ENCODE data around the gene NRG2. TPM values are rescaled to one million over a fixed set of nuclear protein-coding genes. Genes with fewer than 3 reads are reported as not detected.

Gene NRG2
- total RNA-seq, 1 donor from 2014 or later: 0.07 TPM

DNA sequence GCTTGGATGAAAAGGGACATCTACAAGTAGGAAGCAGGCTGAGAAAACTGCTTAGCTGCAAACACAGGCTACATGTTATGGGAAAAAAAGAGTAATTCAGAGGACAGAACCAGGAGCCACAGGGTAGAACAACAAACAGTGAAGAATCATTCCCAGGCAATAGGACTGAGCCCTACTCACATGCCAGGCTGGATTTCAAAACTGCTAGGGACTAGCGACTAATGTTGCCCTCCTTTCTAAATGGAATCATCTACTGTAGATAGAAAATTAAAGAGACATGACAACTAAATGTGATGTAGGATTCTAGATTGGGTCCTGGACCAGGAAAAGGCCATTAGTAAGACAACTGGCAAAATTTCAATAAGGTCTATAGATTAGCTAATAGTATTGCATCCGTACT, 15.3 kb downstream of the NRG2 start:
- intact Hi-C loops (cut with micrococcal nuclease): no loop called here
- Mint-ChIP-seq H3K27ac (no peak overlapping the region), H3K4me3 (no peak overlapping the region), H3K36me3 (ENCODE audit: low read depth) (no peaks in the 10 kb centered on the region), H3K27me3 (peaks cover 36% of the 10 kb centered on the region), H3K9me3 (no peaks in the 10 kb centered on the region), H3K4me1 (no peaks in the 10 kb centered on the region)
- ATAC-seq (ENCODE audit: low read depth): no peak
- ChIA-PET POLR2A (no interaction called here), CTCF (no interaction called here)
- TF ChIP-seq, protein P1, sequence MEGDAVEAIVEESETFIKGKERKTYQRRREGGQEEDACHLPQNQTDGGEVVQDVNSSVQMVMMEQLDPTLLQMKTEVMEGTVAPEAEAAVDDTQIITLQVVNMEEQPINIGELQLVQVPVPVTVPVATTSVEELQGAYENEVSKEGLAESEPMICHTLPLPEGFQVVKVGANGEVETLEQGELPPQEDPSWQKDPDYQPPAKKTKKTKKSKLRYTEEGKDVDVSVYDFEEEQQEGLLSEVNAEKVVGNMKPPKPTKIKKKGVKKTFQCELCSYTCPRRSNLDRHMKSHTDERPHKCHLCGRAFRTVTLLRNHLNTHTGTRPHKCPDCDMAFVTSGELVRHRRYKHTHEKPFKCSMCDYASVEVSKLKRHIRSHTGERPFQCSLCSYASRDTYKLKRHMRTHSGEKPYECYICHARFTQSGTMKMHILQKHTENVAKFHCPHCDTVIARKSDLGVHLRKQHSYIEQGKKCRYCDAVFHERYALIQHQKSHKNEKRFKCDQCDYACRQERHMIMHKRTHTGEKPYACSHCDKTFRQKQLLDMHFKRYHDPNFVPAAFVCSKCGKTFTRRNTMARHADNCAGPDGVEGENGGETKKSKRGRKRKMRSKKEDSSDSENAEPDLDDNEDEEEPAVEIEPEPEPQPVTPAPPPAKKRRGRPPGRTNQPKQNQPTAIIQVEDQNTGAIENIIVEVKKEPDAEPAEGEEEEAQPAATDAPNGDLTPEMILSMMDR (IDR thresholded peaks at IDR 0.05): no peak
- no peak for DNase-seq

- Mint-ChIP-seq H3K4me1 (no peaks in the 10 kb centered on the region), H3K4me3 (no peak overlapping the region), H3K36me3 (ENCODE audit: low read depth) (no peaks in the 10 kb centered on the region), H3K27me3 (peaks cover 30% of the 10 kb centered on the region), H3K27ac (no peak overlapping the region), H3K9me3 (no peaks in the 10 kb centered on the region)
- ATAC-seq (ENCODE audit: low read depth): no peak
- intact Hi-C loops (cut with micrococcal nuclease): no loop called here
- CTCF ChIA-PET: no interaction called here
- DNase-seq: no peak
- TF ChIP-seq, protein P1 (IDR thresholded peaks at IDR 0.05): no peak
- POLR2A ChIA-PET: no interaction called here
Observed at GRCh38 chr5:140025736-140026135, 17.4 kb downstream of the NRG2 start.

- DNase-seq (no peak), ATAC-seq (ENCODE audit: low read depth) (no peak)
- CTCF ChIA-PET: no interaction called here
- H3K27ac Mint-ChIP-seq: no peak overlapping the region
- H3K36me3 Mint-ChIP-seq (ENCODE audit: low read depth): no peaks in the 10 kb centered on the region
- POLR2A ChIA-PET: no interaction called here
- peaks cover 31% of the 10 kb centered on the region for H3K27me3 Mint-ChIP-seq
- H3K4me1 Mint-ChIP-seq: no peaks in the 10 kb centered on the region
- no peaks in the 10 kb centered on the region for H3K9me3 Mint-ChIP-seq
- H3K4me3 Mint-ChIP-seq: no peak overlapping the region
- TF ChIP-seq, protein P1 (IDR thresholded peaks at IDR 0.05): no peak
- intact Hi-C loops (cut with micrococcal nuclease): no loop called here
Observed at GRCh38 chr5:140024928-140025327, 18.2 kb downstream of the NRG2 start.

DNA sequence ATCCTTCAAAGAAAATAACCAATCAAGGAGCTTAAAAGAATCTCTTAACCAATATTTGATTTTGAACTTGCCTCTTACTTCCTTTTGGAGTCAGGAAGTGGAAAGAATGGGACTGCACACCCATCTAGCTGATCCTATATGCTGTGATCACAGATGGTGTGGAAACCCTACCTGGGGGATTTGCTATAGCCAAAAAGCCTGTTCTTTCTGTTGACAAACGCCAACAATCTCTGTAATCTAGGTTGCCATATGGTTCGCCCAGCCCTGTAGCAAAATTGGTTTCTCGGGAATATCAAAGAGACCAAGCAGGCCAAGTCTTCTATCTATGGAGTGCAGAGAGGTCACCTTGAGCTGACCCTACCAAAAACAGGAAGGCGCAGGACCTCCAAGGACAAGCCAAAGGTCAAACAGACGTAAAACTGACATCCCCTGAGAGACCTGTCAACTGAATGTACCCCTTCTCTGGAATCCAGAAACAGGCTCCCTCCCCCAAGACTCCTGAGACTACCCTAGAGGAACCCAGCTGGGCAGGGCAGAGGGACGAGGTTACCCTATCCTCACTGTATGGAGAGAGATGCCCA, 19.4 kb downstream of the NRG2 start:
- no peaks in the 10 kb centered on the region for H3K9me3 Mint-ChIP-seq
- DNase-seq (no peak), ATAC-seq (ENCODE audit: low read depth) (no peak)
- no peaks in the 10 kb centered on the region for H3K4me1 Mint-ChIP-seq
- TF ChIP-seq, protein P1 (IDR thresholded peaks at IDR 0.05): no peak
- no peak overlapping the region for H3K27ac Mint-ChIP-seq
- ChIA-PET POLR2A (no interaction called here), CTCF (no interaction called here)
- no peak overlapping the region for H3K4me3 Mint-ChIP-seq
- H3K36me3 Mint-ChIP-seq (ENCODE audit: low read depth): no peaks in the 10 kb centered on the region
- intact Hi-C loops (cut with micrococcal nuclease): no loop called here
- peaks cover 30% of the 10 kb centered on the region for H3K27me3 Mint-ChIP-seq

- intact Hi-C loops (cut with micrococcal nuclease): no loop called here
- CTCF ChIA-PET: no interaction called here
Observed at GRCh38 chr5:140020601-140021177, 22.4 kb downstream of the NRG2 start.

More at GRCh38 chr5:140020601-140021177, 22.4 kb downstream of the NRG2 start:
- no peaks in the 10 kb centered on the region for H3K36me3 Mint-ChIP-seq (ENCODE audit: low read depth)
- H3K4me3 Mint-ChIP-seq: no peak overlapping the region
- H3K4me1 Mint-ChIP-seq: no peaks in the 10 kb centered on the region
- H3K27me3 Mint-ChIP-seq: peaks cover 21% of the 10 kb centered on the region
- POLR2A ChIA-PET: no interaction called here
- TF ChIP-seq, protein P1 (IDR thresholded peaks at IDR 0.05): no peak
- DNase-seq (no peak), ATAC-seq (ENCODE audit: low read depth) (no peak)
- H3K9me3 Mint-ChIP-seq: no peaks in the 10 kb centered on the region
- no peak overlapping the region for H3K27ac Mint-ChIP-seq

All from activated B cell treated with CpG ODN at 0.5 μM for 24 hours (primary cell).